ENCODE measurements around the gene NUMA1.
A peak's percentile ranks its signal among the peaks of the same experiment; 100 is the strongest.

The NUMA1 gene

GRCh38 chr11:71986131-71986530, 94.2 kb downstream of the NUMA1 start:
- ChIA-PET CTCF (interaction anchor here (0.6 to 8.7 kb wide), 9 partner anchors 9 to 54 kb away, joined by 3 to 67 read pairs (median 4); partner anchors contain the start of gene IL18BP), POLR2A (interaction anchor here (1.3 kb wide), 1 partner anchor 13 kb away, joined by 3 read pairs; the partner anchor contains the start of gene IL18BP)
- peak overlapping the region in 1 of 2 experiments; percentile 37 for H3K27ac ChIP-seq (ENCODE audit: insufficient read depth in 1 of 2, low read depth in 1 of 2, low read length in 2 of 2, poor library complexity in 1 of 2, severe bottlenecking in 2 of 2)
- no CpG with 5 or more reads among the region's 2 CpGs for WGBS (ENCODE audit: insufficient coverage)
- peaks cover 0 to 17% (median 11%) of the 10 kb centered on the region in 4 experiments for H3K4me1 ChIP-seq (ENCODE audit: control extremely low read depth in 1 of 4, control insufficient read depth in 4 of 4, insufficient read depth in 4 of 4, low read length in 3 of 4)
- peak in 2 of 3 donors; percentile 50 to 64 for DNase-seq
- H3K36me3 ChIP-seq (ENCODE audit: control insufficient read depth in 4 of 4, insufficient read depth in 4 of 4, low read length in 3 of 4): peaks cover 9 to 29% (median 10%) of the 10 kb centered on the region in 4 experiments
- H3K27me3 ChIP-seq (replicated peaks in 2 of 5; ENCODE audit: control insufficient read depth in 4 of 5, insufficient read depth in 5 of 5, low read length in 4 of 5): no peaks in the 10 kb centered on the region
- H3K4me3 ChIP-seq (ENCODE audit: control insufficient read depth in 1 of 7, extremely low read depth in 1 of 7, insufficient read depth in 4 of 7, low read depth in 2 of 7, low read length in 6 of 7): no peak overlapping the region
- H3K9me3 ChIP-seq (ENCODE audit: control extremely low read depth in 1 of 5, control insufficient read depth in 4 of 5, insufficient read depth in 2 of 5, low read depth in 1 of 5, low read length in 4 of 5): no peaks in the 10 kb centered on the region

- no peak overlapping the region for H3K4me3 ChIP-seq (ENCODE audit: control insufficient read depth in 1 of 7, extremely low read depth in 1 of 7, insufficient read depth in 4 of 7, low read depth in 2 of 7, low read length in 6 of 7)
- H3K9me3 ChIP-seq (ENCODE audit: control extremely low read depth in 1 of 5, control insufficient read depth in 4 of 5, insufficient read depth in 2 of 5, low read depth in 1 of 5, low read length in 4 of 5): no peaks in the 10 kb centered on the region
- H3K4me1 ChIP-seq (ENCODE audit: control extremely low read depth in 1 of 4, control insufficient read depth in 4 of 4, insufficient read depth in 4 of 4, low read length in 3 of 4): peaks cover 10 to 25% (median 21%) of the 10 kb centered on the region in 4 experiments
- H3K36me3 ChIP-seq (ENCODE audit: control insufficient read depth in 4 of 4, insufficient read depth in 4 of 4, low read length in 3 of 4): peaks cover 6 to 23% (median 11%) of the 10 kb centered on the region in 4 experiments
- no peak for DNase-seq
- WGBS (ENCODE audit: insufficient coverage): 100% methylated on average over 1 of the region's 3 CpGs
- no peak overlapping the region for H3K27ac ChIP-seq (ENCODE audit: insufficient read depth in 1 of 2, low read depth in 1 of 2, low read length in 2 of 2, poor library complexity in 1 of 2, severe bottlenecking in 2 of 2)
- no peaks in the 10 kb centered on the region for H3K27me3 ChIP-seq (replicated peaks in 2 of 5; ENCODE audit: control insufficient read depth in 4 of 5, insufficient read depth in 5 of 5, low read length in 4 of 5)
- ChIA-PET CTCF (interaction anchor here (1.0 to 8.0 kb wide), 6 partner anchors 9 to 111 kb away, joined by 4 to 130 read pairs (median 20); partner anchors contain the start of gene IL18BP), POLR2A (no interaction called here)
Measured at GRCh38 chr11:71979602-71980001, 100.7 kb downstream of the NUMA1 start.

GRCh38 chr11:71979094-71979493, 101.2 kb downstream of the NUMA1 start:
- ChIA-PET CTCF (interaction anchor here (0.7 to 8.0 kb wide), 13 partner anchors 8 to 211 kb away, joined by 3 to 130 read pairs (median 8); partner anchors contain the start of gene IL18BP), POLR2A (no interaction called here)
- H3K27ac ChIP-seq (ENCODE audit: insufficient read depth in 1 of 2, low read depth in 1 of 2, low read length in 2 of 2, poor library complexity in 1 of 2, severe bottlenecking in 2 of 2): no peak overlapping the region
- no peaks in the 10 kb centered on the region for H3K27me3 ChIP-seq (replicated peaks in 2 of 5; ENCODE audit: control insufficient read depth in 4 of 5, insufficient read depth in 5 of 5, low read length in 4 of 5)
- H3K36me3 ChIP-seq (ENCODE audit: control insufficient read depth in 4 of 4, insufficient read depth in 4 of 4, low read length in 3 of 4): peaks cover 6 to 23% (median 12%) of the 10 kb centered on the region in 4 experiments
- no peak for DNase-seq
- WGBS (ENCODE audit: insufficient coverage): 94% methylated on average over 2 of the region's 4 CpGs
- H3K9me3 ChIP-seq (ENCODE audit: control extremely low read depth in 1 of 5, control insufficient read depth in 4 of 5, insufficient read depth in 2 of 5, low read depth in 1 of 5, low read length in 4 of 5): no peaks in the 10 kb centered on the region
- H3K4me1 ChIP-seq (ENCODE audit: control extremely low read depth in 1 of 4, control insufficient read depth in 4 of 4, insufficient read depth in 4 of 4, low read length in 3 of 4): peaks cover 10 to 25% (median 21%) of the 10 kb centered on the region in 4 experiments
- H3K4me3 ChIP-seq (ENCODE audit: control insufficient read depth in 1 of 7, extremely low read depth in 1 of 7, insufficient read depth in 4 of 7, low read depth in 2 of 7, low read length in 6 of 7): no peak overlapping the region

DNA sequence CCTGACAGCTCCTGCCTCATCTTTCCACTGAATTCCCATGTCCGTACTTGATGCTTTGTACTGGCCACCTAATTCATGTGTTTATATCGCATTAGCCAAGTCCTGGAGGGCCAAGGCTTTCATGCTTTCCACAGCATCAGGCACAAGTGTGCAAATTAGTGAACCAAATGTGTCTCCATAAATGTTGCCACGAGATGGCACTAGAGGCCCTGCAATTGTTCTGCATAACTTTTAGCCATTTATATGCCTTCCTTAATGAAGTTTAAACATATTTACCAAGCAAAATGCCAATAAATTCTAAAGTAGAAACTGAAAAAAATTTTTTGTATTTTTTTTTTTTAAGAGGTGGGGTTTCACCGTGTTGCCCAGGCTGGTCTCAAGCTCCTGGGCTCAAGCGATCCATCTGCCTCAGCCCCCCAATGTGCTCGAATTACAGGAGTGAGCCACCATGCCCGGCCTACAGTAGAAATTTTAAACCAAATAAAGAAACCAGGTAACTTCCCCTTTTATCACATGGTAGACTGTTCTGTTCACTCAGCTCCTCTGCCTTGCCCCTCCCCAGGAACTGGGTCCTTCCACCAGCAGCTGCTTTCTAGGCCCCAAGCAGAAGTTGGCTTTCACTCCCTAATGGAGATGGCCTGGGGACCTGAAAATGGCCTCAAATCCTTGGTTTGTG, 102.5 kb downstream of the NUMA1 start:
- Histone ChIP-seq H3K9me3 (ENCODE audit: control extremely low read depth in 1 of 5, control insufficient read depth in 4 of 5, insufficient read depth in 2 of 5, low read depth in 1 of 5, low read length in 4 of 5) (no peaks in the 10 kb centered on the region), H3K4me1 (ENCODE audit: control extremely low read depth in 1 of 4, control insufficient read depth in 4 of 4, insufficient read depth in 4 of 4, low read length in 3 of 4) (peaks cover 10 to 25% (median 21%) of the 10 kb centered on the region in 4 experiments), H3K4me3 (ENCODE audit: control insufficient read depth in 1 of 7, extremely low read depth in 1 of 7, insufficient read depth in 4 of 7, low read depth in 2 of 7, low read length in 6 of 7) (no peak overlapping the region), H3K27me3 (replicated peaks in 2 of 5; ENCODE audit: control insufficient read depth in 4 of 5, insufficient read depth in 5 of 5, low read length in 4 of 5) (no peaks in the 10 kb centered on the region), H3K36me3 (ENCODE audit: control insufficient read depth in 4 of 4, insufficient read depth in 4 of 4, low read length in 3 of 4) (peaks cover 6 to 15% (median 6%) of the 10 kb centered on the region in 4 experiments), H3K27ac (ENCODE audit: insufficient read depth in 1 of 2, low read depth in 1 of 2, low read length in 2 of 2, poor library complexity in 1 of 2, severe bottlenecking in 2 of 2) (peak overlapping the region in 1 of 2 experiments; percentile 35)
- ChIA-PET CTCF (interaction anchor here (0.6 to 8.0 kb wide), 32 partner anchors 8 to 457 kb away, joined by 3 to 130 read pairs (median 4); partner anchors contain the start of genes CLPB, IL18BP, RNF121 and XNDC1N), POLR2A (no interaction called here)
- DNase-seq: peak; percentile 68 to 92 (median 88)
- WGBS (ENCODE audit: insufficient coverage): 48% methylated on average over 6 of the region's 7 CpGs

- no CpG with 5 or more reads among the region's 1 CpG for WGBS (ENCODE audit: insufficient coverage)
- POLR2A ChIA-PET: no interaction called here
- DNase-seq: no peak
- CTCF ChIA-PET: interaction anchor here (0.8 to 8.0 kb wide), 25 partner anchors 9 to 434 kb away, joined by 3 to 130 read pairs (median 5); partner anchors contain the start of genes IL18BP, RNF121 and XNDC1N
- no peaks in the 10 kb centered on the region for H3K9me3 ChIP-seq (ENCODE audit: control extremely low read depth in 1 of 5, control insufficient read depth in 4 of 5, insufficient read depth in 2 of 5, low read depth in 1 of 5, low read length in 4 of 5)
- peaks cover 3 to 11% (median 8%) of the 10 kb centered on the region in 4 experiments for H3K36me3 ChIP-seq (ENCODE audit: control insufficient read depth in 4 of 4, insufficient read depth in 4 of 4, low read length in 3 of 4)
- H3K4me3 ChIP-seq (ENCODE audit: control insufficient read depth in 1 of 7, extremely low read depth in 1 of 7, insufficient read depth in 4 of 7, low read depth in 2 of 7, low read length in 6 of 7): no peak overlapping the region
- H3K27ac ChIP-seq (ENCODE audit: insufficient read depth in 1 of 2, low read depth in 1 of 2, low read length in 2 of 2, poor library complexity in 1 of 2, severe bottlenecking in 2 of 2): no peak overlapping the region
- H3K4me1 ChIP-seq (ENCODE audit: control extremely low read depth in 1 of 4, control insufficient read depth in 4 of 4, insufficient read depth in 4 of 4, low read length in 3 of 4): peaks cover 10 to 25% (median 21%) of the 10 kb centered on the region in 4 experiments
- H3K27me3 ChIP-seq (replicated peaks in 2 of 5; ENCODE audit: control insufficient read depth in 4 of 5, insufficient read depth in 5 of 5, low read length in 4 of 5): no peaks in the 10 kb centered on the region
Measured at GRCh38 chr11:71977090-71977489, 103.3 kb downstream of the NUMA1 start.

- Histone ChIP-seq H3K27ac (ENCODE audit: insufficient read depth in 1 of 2, low read depth in 1 of 2, low read length in 2 of 2, poor library complexity in 1 of 2, severe bottlenecking in 2 of 2) (no peak overlapping the region), H3K4me1 (ENCODE audit: control extremely low read depth in 1 of 4, control insufficient read depth in 4 of 4, insufficient read depth in 4 of 4, low read length in 3 of 4) (peaks cover 10 to 25% (median 21%) of the 10 kb centered on the region in 4 experiments), H3K4me3 (ENCODE audit: control insufficient read depth in 1 of 7, extremely low read depth in 1 of 7, insufficient read depth in 4 of 7, low read depth in 2 of 7, low read length in 6 of 7) (peak overlapping the region in 1 of 7 experiments; percentile 4), H3K36me3 (ENCODE audit: control insufficient read depth in 4 of 4, insufficient read depth in 4 of 4, low read length in 3 of 4) (peaks cover 5 to 9% (median 7%) of the 10 kb centered on the region in 4 experiments), H3K27me3 (replicated peaks in 2 of 5; ENCODE audit: control insufficient read depth in 4 of 5, insufficient read depth in 5 of 5, low read length in 4 of 5) (no peaks in the 10 kb centered on the region), H3K9me3 (ENCODE audit: control extremely low read depth in 1 of 5, control insufficient read depth in 4 of 5, insufficient read depth in 2 of 5, low read depth in 1 of 5, low read length in 4 of 5) (no peaks in the 10 kb centered on the region)
- peak in 2 of 3 donors; percentile 49 to 55 for DNase-seq
- ChIA-PET CTCF (interaction anchor here (0.6 to 8.0 kb wide), 22 partner anchors 8 to 539 kb away, joined by 3 to 130 read pairs (median 4); partner anchors contain the start of genes IL18BP, RNF121 and XNDC1N), POLR2A (no interaction called here)
- 95% methylated on average over 5 of the region's 5 CpGs for WGBS (ENCODE audit: insufficient coverage)
Measured at GRCh38 chr11:71976551-71976950, 103.8 kb downstream of the NUMA1 start.
